NCI-H1105 treated with DMSO at 0.1 percent for 48 hours (cell line): Measurements from ENCODE around the gene SRXN1.

Experiments
- DNase-seq: peaks from one replicate; lab custom pipeline; 2025; lab: John Stamatoyannopoulos, UW

The SRXN1 gene

DNA sequence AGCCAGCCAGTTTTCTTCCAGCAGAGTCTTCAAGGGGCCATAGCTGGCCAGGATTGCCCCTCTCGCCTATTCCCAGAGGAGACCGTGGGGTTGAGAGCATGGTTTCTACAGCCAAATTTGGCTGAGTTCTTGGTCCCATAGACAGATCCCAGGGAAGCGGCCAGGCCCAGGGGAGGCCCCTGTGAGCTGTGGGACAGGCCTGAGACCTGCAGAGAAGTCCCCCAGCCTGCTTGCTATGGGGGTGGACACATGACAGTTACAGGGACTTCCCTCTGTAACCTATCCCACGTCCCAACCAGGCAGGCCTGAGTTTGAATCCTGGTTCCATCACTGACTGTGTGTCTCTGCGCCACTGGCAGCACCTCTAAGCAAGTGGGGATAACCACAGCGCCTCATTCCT, 45.5 kb downstream of the SRXN1 start:
- DNase-seq = no peak

DNA sequence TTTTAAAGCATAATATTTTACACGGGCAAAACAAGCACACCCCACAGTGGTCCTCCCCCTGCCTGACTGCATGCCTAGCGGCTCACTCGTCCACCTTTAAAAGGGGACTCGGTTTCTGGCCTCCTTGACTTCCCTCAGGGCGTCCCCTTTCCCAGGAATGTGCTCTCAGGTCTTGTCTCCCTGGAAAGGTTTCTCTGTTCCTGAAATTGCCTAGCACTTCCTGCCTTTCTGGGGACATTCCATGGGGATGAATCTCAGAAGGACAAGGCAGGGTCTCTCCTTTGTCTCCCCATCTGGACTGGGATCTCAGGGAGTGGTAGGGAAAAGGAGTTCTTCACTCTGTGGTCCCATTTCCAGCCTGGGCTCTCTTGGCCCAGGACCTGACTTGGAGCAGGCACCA, 47.8 kb downstream of the SRXN1 start:
- DNase-seq = no peak

DNA sequence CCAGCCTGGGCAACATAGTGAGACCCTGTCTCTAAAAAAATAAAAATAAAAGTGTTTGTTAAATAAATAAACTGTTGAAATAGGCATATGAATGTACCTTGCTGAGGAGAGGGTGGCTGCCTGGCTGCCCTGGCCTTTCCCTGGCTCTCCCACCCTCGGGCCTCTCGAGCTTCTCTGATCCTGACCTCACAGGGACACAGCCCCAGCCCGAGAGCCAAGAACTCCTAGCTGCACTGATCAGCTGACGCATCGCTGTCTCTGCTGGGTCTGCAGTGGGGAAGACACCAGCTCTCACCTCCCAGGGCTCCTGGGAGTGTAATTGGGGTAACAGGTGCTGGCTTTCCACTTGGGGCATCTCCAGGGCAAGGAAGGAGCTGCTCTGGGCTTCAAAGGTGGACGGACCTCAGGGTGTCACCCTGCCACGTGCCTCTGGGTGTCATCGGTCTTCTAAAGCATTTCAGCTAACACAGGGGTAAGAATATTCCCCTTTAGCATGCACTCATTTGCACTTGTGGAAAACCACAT, 49.8 kb downstream of the SRXN1 start:
- DNase-seq = no peak

- DNase-seq = no peak
These were observed 50.7 kb downstream of the SRXN1 start for GRCh38 chr20:602111-602970.

DNA sequence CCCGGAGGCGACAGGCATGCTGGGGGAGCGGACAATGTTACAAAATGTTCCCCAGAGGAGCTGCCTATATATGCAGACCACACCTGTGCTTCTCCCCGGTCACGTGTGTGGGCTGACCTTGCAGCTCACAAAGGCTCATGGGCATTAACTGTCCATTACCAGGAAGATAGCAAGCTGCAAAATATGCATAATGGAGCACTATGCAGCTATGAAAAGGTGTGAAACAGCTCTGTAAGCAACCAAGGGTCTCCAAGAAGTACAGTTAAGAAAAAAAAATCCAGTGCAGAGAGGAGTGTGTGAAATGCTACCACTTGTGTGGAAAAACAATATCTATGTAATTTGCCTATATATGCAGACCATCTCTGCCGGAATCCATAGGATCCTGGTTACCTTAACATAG, 52.3 kb downstream of the SRXN1 start:
- DNase-seq = no peak

DNA sequence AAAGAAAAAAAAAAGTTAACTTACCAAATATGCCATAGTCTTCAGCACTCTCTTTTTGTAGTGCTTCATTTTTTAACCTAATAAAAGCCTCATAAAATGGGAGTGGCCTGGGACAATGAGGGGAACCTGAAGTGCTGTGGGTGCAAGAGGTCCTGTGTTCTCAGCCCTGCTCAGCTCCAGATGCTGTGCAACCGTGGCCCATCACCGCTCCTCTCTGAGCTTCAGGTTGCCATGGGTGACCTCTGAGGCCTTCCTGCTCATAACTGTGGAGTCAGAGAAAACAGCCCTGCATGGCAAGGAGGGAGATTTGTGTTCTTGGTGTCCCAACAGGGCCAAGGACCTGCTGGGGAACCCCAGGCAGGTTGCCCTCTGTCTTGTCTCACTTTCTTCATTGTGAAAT, 52.9 kb downstream of the SRXN1 start:
- no peak for DNase-seq

DNA sequence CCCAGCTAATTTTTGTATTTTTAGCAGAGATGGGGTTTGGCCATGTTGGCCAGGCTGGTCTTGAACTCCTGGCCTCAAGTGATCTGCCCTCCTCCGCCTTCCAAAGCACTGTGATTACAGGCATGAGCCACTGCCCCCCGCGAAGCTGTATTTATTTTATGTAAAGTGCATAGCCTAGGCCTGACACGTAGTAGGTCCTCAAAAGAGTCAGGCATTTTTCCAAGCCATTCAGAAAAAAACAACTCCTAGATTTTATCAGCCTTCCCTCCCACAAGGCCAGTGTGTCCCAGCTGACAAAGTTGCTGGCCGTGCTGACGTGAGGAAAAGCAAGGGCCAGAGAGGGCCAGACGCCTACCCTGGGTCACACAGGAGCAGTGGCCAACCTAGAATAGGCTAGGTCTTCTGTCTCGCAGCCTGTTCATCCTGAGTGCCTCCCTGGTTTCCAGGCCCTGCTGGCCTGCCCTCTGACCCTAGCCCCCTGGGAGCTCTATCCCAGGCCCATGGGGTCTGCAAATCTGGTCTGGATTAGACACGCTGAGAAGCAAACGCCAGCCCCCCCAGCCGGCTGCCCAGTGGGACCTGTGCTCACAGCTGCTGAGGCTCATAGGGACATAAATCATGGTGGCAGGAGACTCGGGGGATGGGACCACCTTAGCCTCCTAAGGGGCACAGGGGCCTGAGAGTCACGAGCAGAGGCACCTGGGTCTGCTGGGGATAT, 54.7 kb downstream of the SRXN1 start:
- DNase-seq = no peak

- DNase-seq = no peak
These were observed 55.4 kb downstream of the SRXN1 start for GRCh38 chr20:597560-597959.
